HG03135 (cell line): ENCODE measurements around the gene ARHGAP29.

ENCODE experiments used
- ATAC-seq: cut with Tn5 transposase; IDR thresholded peaks from one replicate; pipeline ENCODE4 v1.9.1; 2021; ENCODE audit warnings: mild to moderate bottlenecking, moderate library complexity; ENCODE audit not compliant: unreplicated experiment

ARHGAP29 gene

DNA sequence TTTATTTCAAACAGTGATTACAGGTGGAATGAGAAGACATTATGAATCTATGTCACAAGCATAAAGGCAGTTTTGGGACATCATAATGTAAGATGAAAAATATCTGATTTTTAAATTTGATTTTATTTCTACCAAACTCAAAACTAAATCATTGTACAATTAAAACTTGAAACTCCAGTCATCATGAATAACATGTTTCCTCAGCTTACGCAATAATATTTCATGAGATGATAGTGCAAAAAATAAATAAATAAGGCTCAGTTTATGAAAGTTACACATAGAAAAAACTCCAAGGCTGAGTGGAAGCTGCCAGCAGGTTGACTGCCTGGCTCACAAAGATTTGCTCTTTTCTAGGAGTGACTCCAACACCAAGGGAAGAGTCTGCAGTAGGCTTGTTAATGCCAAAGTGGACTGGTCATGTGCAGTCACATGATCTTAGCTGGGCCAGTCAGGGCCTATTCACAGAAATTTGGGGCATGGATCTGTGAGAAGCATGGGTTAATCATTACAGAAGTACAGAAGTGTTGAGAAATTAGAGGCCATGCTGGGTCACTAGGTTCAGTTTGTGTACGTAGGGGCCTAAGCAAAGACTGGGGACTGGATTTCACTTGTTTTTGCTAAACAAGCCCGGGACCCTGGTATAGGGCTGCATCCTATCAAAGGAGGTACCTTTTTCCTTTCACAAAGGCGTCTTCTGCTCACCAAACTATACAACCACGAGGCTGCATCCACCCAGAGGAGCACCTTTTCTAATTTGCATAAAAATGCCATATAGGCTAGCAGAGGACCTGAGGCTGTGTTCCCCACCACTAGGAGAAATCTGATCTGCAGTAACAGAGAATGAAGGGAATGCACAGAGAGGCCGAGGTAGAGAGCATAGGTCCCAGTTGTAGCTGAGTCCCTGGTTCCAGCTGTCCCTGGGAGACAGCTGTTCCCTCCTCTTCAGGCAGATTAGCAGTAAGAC is 111.6 kb downstream of the ARHGAP29 start:
- ATAC-seq = no peak

DNA sequence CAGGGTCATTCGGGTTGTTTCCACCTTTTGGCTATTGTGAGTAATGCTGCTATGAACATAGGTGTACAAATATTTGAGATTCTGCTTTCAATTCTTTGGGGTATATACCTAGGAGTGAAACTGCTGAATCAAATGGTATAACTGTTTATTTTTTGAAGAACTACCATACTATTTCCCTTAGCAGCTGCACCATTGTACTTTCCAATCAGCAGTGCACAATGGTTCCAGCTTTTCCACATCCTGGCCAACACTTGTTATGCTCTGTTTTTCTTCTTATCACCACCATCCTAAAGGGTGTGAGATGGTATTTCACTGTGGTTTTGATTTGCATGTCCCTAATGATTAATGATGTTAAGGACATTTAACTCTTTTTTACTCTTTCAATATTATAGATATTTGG is 112.8 kb downstream of the ARHGAP29 start:
- no peak for ATAC-seq

DNA sequence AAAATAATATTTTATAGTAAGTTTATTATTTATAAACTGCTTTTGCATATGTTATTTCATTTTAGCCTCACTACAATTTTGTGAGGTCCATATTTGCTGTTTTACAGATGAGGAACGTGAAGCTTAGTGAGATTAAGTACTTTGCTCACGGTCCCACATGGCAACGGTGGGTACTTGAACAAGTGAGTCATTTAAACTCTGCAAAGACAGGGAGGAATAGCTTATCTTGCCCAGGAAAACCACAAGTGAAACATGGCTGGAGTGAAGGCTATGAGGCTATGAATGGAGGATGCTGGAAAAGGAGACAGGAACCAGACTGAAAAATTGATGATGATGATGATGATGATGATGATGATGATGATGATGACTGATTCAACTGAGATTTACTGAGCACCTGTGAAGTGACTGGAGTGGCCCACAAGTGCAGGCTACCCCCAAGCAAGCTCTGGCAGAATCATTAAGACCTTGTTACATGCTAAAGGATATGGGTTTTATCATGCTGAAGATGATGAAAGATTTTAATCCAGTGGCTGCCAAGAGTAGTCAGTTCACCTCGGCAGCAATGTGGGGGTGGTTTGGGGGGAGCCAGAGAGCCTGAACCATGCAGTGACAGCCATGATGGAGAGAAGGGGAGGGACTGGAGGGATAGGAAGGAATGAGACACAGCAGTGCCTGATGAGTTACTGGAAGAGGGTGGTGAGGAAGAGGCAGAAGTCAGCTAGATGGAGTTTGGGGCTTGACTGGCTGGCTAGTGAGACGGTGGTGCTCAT is 115.0 kb downstream of the ARHGAP29 start:
- no peak for ATAC-seq
